Esophagus muscularis mucosa (tissue), 3 donors: ENCODE results near the gene PSEN1.

Source experiments
- CTCF ChIP-seq, 3 experiments: fragments of 200-600 bp in 2 of 3; fragments of 450-650 bp in 1 of 3; sonication (generic) in 2 of 3; IDR thresholded peaks; one replicate each; pipeline ENCODE4 v1.5.1; 2017 to 2019; ENCODE audit warnings: antibody characterized with exemption in 3 of 3, mild to moderate bottlenecking in 2 of 3, moderate library complexity in 1 of 3
- POLR2A ChIP-seq: fragments of 450-650 bp; IDR thresholded peaks from one replicate; pipeline ENCODE4 v1.6.1; 2017; ENCODE audit warnings: antibody characterized with exemption, moderate library complexity, mild to moderate bottlenecking, low read depth
- POLR2AphosphoS5 ChIP-seq, 2 donors: sonication (generic); formaldehyde crosslinking; IDR thresholded peaks; one replicate each; pipeline ENCODE4 v1.6.1; 2017; ENCODE audit warnings: antibody characterized with exemption in 2 of 2

DNA sequence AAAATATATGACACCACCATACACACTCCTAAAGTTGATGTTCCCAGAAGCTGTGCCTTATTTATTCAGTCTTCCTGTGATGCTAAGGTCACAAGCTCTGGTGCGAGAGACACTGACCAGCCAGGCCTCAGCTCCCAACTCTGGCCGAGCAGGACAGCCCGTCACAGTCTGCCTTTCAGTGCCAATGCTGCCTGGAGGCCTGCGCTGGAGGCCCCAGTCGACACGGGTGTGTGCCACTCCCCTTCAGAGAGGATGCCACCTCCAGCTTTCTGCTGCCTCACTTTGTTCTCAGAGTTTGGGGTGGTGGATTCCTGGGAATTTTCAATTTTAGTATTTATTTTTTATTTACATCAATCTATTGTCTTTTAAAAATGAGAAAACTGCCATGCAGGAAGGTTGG, 93.7 kb downstream of the PSEN1 start:
- no peak for TF ChIP-seq POLR2A
- no peak for TF ChIP-seq CTCF (IDR thresholded peaks at IDR 0.05)
- TF ChIP-seq POLR2AphosphoS5 (IDR thresholded peaks at IDR 0.05): no peak
